Fibroblast of the aortic adventitia (primary cell): ENCODE measurements around the gene RPL36A. TPM values are rescaled to one million over a fixed set of nuclear protein-coding genes. Genes with fewer than 3 reads are reported as not detected.

Source experiments
- DNase-seq: peaks from one replicate; pipeline ENCODE4 v3.0.0-alpha.2; 2010; ENCODE audit warnings: low read depth
- H3K4me3 ChIP-seq: 2 replicates; pipeline ENCODE4 v1.5.1; 2011; ENCODE audit warnings: low read depth, mild to moderate bottlenecking, control low read depth, low read length, moderate library complexity
- CTCF ChIP-seq: IDR thresholded peaks from 2 replicates; pipeline ENCODE4 v1.5.1; 2011; ENCODE audit warnings: mild to moderate bottlenecking, low read length, control low read depth, inconsistent platforms; ENCODE audit not compliant: insufficient read depth
- total RNA-seq: library from RNA; depleted of rRNA; stranded (reverse); fragments of >200 nt; gene quantifications from 2 replicates; pipeline ENCODE4 v1.2.3, GENCODE V29; 2012; ENCODE audit warnings: low replicate concordance

Gene RPL36A
- total RNA-seq, 1 donor, result 1,088 TPM

- DNase-seq, result no peak
- TF ChIP-seq CTCF, result no peak
- H3K4me3 ChIP-seq, result no peak overlapping the region
These were observed 13.3 kb upstream of the RPL36A start for GRCh38 chrX:101377547-101377946.

- no peak for DNase-seq
- TF ChIP-seq CTCF, result no peak
- H3K4me3 ChIP-seq, result no peak overlapping the region
These were observed 7.1 kb upstream of the RPL36A start for GRCh38 chrX:101383679-101384205.

GRCh38 chrX:101385026-101385684 lies 5.7 kb upstream of the RPL36A start:
- no peak for DNase-seq
- H3K4me3 ChIP-seq, result no peak overlapping the region
- TF ChIP-seq CTCF, result no peak

GRCh38 chrX:101385795-101386541 lies 4.8 kb upstream of the RPL36A start, which contains the start of gene BTK:
Gene BTK, minus strand, starts transcription at chrX:101386191. Its CDS starts 10,907 bp downstream, at chrX:101375284.
- no peak for DNase-seq
- H3K4me3 ChIP-seq, result no peak within 1 kb of the TSS
- no peak for TF ChIP-seq CTCF

- no peak overlapping the region for H3K4me3 ChIP-seq
- TF ChIP-seq CTCF, result no peak
- no peak for DNase-seq
These were observed 4.3 kb upstream of the RPL36A start for GRCh38 chrX:101386542-101386885.

- no peak overlapping the region for H3K4me3 ChIP-seq
- no peak for DNase-seq
- no peak for TF ChIP-seq CTCF
These were observed 2.2 kb upstream of the RPL36A start for GRCh38 chrX:101388604-101389003.
